Superior temporal gyrus (tissue), 1 donor: ENCODE results near the gene GPHA2.
A peak's percentile ranks its signal among the peaks of the same experiment; 100 is the strongest.

Experiments
- DNase-seq: peaks from one replicate; pipeline ENCODE4 v3.0.0-alpha.2; 2016; ENCODE audit errors: extremely low spot score

Gene GPHA2

GRCh38 chr11:64910451-64911093 is 25.1 kb downstream of the GPHA2 start:
- DNase-seq: no peak

DNA sequence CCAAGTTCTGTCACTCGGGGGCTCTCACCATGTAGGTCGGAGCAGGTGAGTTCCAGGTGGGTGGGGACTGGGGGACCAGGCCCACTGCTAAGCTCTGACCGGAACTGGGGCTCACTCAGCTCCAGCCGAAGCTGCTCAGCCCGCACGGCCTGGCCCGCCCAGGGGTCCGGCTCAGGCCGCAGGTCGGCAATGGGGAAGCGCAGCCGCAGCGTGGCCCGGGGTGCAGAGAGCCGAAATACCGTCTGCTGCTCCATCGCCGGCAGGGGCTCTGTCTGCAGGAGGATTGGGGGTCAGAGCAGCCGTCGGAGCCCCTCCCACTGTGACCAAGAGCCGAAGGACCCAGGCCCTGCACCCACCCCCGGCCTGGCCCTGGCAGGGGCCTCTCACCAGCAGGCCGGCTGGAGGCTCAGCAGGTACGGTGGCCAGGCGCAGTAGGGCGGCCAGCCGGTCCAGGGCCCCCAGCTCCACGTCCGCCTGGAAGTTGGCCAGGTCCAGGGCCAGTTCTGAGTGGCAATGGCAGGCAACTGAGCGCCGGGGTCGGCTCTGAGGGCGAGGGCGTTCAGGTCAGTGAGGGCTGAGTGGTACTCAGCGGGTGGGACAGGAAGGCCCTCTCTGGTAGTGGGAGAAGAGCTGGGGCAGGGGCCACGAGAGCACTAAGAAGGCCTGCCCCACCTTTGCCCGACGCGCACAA is 25.9 kb downstream of the GPHA2 start:
- DNase-seq: no peak

GRCh38 chr11:64908766-64909165 is 26.9 kb downstream of the GPHA2 start:
- no peak for DNase-seq

DNA sequence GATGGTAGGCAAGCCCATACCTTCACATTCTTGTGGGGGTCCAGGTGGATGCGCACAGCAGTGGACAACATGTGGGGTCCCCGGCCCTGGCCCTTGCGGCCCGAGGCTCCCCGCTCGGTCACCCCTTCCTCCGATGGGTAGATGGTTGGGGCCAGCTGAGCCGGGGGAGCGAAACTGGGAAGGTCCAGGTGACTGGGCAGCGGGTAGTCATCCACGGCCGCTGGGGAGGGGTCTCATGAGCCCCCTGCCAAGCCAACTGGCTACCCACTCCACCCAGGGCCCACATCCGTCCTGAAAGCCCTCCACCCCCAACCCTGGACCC is 29.4 kb downstream of the GPHA2 start:
- no peak for DNase-seq

- no peak for DNase-seq
These were observed 30.0 kb downstream of the GPHA2 start for GRCh38 chr11:64905516-64906313.

- no peak for DNase-seq
These were observed 32.3 kb downstream of the GPHA2 start for GRCh38 chr11:64903291-64903833.

GRCh38 chr11:64902102-64902900 is 33.4 kb downstream of the GPHA2 start:
- DNase-seq: no peak

DNA sequence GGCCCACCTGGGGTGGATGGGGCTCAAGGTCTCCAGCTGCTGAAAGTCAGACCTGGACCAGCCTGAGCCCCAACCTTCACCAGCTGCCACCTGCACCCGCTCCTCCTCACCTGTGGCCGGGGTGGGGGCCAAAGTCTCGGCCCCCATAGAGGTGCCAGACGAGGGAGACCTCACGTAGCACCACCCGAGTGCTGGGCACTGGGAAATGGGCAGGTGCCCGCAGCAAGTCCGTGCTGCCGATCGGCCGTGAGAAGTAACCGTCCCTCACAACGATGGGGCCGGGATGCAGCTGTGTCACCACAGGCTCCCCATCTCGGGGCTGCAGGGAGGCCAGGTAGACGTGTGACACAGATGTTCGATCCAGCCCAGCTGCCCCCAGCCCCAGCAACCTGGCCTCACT is 34.9 kb downstream of the GPHA2 start:
- no peak for DNase-seq

DNA sequence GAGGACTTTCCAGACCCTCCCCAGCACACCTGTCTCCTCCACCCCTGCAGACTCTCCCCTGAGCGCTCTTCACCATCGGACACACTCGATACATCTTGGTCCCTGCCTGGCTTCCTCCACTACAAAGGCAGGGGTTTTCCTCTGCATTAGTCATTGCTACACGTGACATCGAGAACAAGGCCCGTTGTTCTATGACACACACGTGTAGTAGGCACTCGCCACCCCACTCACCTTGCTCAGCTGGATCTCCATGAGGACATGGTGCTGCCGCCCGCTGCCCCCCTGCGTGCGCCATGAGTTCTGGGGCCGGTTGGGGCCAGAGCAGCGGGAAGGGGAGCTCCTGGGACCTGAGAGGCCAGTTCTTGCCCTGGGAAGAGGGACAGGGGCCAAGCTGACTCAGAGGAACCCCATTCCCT is 35.4 kb downstream of the GPHA2 start:
- no peak for DNase-seq

DNA sequence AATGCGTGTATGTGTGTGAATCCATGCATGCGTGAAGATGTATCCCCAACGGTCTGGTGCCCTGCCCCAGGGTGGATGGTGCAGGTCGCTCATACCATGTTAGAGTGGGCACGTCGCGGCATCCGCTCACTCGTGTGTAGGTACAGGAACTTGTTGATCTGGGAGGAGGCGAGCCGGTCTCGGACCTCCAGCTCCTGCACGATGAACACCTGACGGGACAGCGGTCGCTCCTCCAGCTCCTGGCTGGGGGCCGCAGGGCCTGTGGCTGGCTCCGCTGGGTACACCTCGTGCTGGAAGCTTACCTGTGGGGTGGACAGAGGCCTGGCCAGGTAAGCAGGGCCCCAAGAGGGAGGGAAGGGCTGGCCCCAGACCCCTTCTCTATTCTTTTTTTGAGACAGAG is 37.2 kb downstream of the GPHA2 start:
- no peak for DNase-seq

GRCh38 chr11:64898076-64898445 is 37.6 kb downstream of the GPHA2 start:
- DNase-seq: no peak

- DNase-seq: no peak
These were observed 38.2 kb downstream of the GPHA2 start for GRCh38 chr11:64897381-64898075.

- no peak for DNase-seq
These were observed 39.2 kb downstream of the GPHA2 start for GRCh38 chr11:64896448-64897022.

DNA sequence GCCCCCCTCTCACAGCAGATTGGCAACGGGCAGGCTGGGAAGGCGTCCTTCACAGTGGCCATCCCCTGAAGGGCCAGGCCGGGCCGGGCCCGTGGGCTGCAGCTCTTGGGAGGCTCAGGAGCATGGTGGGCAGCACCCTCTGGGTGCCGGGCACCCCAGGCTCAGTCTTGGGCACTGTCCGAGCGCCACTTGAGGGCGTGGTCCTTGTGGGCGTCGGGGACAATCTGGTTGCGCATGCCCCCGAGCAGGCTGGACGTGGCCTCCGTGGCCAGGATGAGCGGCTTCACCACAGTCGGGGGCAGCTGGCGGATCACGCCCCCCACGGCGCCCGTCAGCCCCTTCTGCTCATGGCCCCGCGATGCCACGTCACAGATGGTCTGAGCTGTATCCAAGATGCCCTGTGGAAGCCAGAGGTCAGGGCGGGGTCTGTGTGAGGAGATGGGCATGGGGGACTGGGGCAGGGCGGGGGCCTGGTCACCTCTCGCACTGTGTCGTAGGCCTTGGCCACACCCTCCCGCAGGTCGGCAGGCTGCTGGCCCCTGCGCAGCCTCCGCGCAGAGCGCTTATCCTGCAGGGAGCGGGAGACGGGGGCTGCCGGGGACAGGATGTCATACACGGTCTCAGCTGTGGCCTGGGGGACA is 40.8 kb downstream of the GPHA2 start:
- no peak for DNase-seq

- DNase-seq: peak; percentile 75
These were observed 41.5 kb downstream of the GPHA2 start for GRCh38 chr11:64894070-64894811.

- no peak for DNase-seq
These were observed 42.3 kb downstream of the GPHA2 start for GRCh38 chr11:64893194-64894069.

- no peak for DNase-seq
These were observed 42.9 kb downstream of the GPHA2 start for GRCh38 chr11:64892838-64893193.

GRCh38 chr11:64892411-64892831 is 43.3 kb downstream of the GPHA2 start:
- no peak for DNase-seq

DNA sequence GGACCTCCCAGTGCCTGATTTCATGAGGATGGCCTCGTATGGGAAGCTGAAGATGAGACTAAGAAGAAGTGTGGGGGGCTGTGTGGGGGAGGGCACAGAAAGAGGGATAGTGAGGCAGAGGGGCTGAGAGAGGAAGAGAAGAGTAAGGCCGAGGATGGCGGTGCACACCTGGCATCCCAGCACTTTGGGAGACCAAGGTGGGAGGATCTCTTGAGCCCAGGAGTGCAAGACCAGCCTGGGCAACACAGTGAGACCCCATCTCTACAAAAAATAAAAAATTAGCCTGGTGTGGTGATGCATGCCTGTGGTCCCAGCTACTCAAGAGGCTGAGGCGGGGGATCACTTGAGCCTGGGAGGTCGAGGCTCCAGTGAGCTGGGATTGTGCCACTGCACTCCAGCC is 43.8 kb downstream of the GPHA2 start:
- no peak for DNase-seq
